Myocyte (in vitro differentiated cells): ENCODE measurements around the gene KSR1. TPM values are rescaled to one million over a fixed set of nuclear protein-coding genes. Genes with fewer than 3 reads are reported as not detected.
"Not testable (repeated sequence)": the region's sequence is repeated elsewhere in the genome, so short reads cannot be mapped to it uniquely, and the experiment has no call there.

ENCODE experiments used
- DNase-seq: peaks from one replicate; pipeline ENCODE4 v3.0.0-alpha.2; 2012; ENCODE audit warnings: low read depth
- total RNA-seq: library from RNA; depleted of rRNA; stranded (reverse); fragments of >200 nt; gene quantifications from 2 replicates; pipeline ENCODE4 v1.2.3, GENCODE V29; 2014

KSR1 gene
- total RNA-seq, 1 donor from 2014 or later, result 11.7 TPM

DNA sequence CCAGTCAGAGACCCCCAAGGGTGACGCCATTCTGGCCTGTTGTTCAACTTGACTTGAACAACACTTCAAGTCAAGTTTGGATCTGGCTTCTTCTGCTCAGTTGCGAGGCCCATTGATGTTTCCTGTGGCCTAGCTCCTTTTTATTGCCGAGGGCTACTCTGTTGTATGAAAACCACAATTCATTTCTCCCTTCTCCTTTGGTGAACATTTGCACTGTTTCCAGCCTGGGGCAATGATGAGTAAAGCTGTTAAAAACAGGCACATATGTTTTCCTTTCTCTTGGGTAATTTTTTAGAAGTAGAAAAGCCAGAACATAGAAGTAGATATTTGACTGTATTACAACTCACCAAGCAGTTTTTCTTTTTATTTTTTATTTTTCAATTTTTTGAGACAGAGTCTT is 173.0 kb downstream of the KSR1 start:
- not testable (repeated sequence) for DNase-seq

DNA sequence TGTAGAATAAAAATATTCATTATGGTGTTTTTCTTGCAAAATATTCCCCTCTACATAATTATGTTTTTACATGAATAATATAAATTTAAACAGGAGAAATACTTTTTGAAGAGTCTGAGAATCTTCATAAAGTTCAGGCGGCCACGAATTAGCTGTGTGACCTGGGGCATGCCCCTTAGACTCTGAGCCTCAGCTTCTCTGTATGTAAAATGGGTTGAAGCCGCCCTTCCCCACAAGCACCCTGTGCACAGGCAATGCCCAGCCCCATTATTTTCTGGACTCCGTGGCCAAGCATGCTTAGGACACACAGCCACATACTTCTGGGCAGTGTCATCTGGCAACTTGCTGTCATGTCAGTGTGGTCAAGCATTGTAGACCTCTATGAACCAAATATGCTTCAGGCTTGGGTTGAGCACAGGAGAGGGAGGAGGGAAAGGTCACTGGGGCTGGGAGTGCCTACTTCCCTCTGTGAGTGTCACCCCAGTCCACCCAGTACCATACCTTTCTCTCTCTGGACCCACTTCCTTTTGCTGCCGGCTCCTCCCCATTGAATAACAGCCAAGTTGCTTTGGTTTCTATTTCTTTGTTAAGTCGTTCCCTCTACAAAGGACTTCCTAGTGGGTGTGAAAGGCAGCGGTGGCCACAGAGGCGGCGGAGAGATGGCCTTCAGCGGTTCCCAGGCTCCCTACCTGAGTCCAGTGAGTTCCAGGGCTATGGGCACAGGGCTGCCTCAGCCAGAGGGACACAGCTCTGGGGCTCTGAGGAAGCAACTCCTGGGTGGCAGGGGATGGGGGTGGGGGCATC is 174.6 kb downstream of the KSR1 start, which contains the start of gene LGALS9:
TSS of gene LGALS9 (plus strand) at position 582 of the 804 bp plus-strand sequence. CDS start at position 660, 78 bp downstream.
- DNase-seq, result peak; percentile 62

GRCh38 chr17:27631411-27631760 is 175.1 kb downstream of the KSR1 start:
- DNase-seq, result no peak

DNA sequence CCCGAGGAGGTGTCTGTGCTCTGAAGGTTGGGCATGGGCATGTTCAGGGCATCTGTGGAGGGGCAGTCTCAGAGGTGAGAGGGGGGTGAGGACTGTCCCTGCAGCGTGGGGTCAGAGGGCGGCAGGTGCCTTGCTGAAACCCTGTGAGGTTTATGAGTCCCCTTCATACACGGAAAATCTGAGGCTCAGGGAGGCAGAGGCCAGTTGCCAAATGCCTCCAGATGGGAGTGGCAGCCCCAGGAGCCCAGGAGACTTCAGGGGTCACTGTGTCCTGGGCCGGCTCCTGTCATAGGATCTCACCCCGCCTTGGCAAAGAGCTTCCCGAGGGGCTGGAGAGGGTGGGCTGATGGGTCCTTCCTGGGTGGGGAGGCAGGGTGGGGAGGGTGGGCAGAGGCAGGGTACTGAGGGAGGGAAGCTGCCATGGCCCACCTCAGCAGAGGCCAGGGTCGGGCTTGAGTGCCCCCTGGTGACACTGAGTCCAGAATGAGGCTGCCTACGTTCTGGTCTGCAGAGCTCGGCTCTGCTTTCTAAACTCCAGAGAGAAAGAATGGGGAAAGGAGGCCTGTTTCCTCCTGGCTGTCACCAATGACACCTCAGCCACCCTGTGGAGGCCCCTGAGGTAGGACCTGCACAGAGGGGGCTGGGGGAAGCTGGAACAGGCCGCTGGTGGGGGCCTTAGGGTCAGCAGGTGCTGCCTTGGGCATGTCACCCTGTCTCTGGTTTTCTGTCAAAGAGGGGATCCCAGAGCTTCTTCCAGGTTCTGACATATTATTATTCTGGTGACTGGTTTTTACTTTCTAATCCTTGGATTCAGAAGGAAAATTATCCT is 175.9 kb downstream of the KSR1 start:
- no peak for DNase-seq

- DNase-seq, result peak; percentile 34
Observed at GRCh38 chr17:27632766-27633165, 176.5 kb downstream of the KSR1 start.

- peak; percentile 21 for DNase-seq
Observed at GRCh38 chr17:27633312-27634025, 177.2 kb downstream of the KSR1 start.

- no peak for DNase-seq
Observed at GRCh38 chr17:27634026-27634335, 177.7 kb downstream of the KSR1 start.

DNA sequence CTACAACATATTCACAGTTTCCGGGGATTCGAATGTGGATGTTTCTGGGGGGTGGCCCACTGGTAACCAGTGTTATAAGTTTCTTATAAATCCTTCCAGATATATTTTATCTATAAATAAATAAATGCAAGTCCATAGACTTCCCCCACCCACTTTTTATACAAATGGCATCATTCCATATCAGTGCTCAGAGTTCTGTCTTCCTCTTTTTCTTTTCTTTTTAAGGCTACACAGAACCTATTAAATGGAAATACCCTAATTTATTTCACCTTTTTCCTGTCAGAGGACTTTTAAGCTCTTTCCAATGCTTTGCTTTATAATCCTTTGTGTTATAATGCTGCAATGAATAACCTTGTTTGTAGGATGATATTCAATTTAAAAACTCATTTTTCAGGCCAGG is 178.5 kb downstream of the KSR1 start:
- DNase-seq, result no peak

DNA sequence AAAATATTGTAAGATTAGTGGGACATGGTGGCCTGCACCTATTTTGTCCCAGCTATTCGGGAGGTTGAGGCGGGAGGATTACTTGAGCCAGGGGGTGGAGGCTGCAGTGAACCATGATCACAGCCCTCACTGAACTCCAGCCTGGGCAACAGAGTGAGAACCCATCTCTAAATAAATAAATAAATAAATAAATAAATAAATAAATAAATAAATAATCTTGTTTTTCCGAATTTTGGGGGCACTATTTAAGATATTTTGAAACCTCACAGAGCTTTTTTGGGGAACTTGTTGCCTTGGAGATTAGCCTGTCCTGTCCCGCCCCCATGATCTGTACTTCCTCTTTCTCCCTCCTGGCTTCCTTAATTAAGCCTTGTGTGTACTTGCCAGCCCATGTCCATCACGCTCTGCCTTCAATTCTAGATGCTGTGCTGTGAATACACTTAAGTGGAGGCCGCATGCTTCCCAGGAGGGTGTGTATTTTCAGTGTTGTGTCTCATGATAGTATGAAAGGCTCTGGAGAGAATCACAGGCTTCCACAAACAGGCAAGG is 179.1 kb downstream of the KSR1 start:
- no peak for DNase-seq

DNA sequence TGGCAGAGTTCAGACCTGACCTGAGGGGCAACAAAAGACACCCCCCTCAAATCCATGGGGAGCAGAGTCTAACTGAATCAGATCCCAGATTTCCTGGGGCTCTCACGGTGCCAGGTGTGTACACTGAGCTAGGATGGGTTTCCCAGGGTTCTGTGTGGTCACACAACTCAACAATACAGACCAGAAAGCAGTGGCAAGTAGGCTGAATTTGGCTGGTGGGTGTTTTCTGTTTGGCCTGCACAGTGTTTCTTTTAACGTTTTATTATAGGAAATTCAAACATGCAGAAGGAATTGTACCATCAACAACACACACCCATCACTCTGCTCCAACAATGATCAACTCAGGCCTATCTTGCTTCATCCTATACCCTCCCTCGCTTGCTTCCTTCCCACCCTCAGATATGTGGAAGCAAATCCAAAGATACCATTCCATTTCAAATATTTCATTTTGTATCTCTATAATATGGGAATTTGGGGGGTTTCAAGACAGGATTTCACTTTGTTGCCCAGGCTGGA is 179.8 kb downstream of the KSR1 start:
- not testable (repeated sequence) for DNase-seq

- DNase-seq, result not testable (repeated sequence)
Observed at GRCh38 chr17:27637818-27638217, 181.6 kb downstream of the KSR1 start.

DNA sequence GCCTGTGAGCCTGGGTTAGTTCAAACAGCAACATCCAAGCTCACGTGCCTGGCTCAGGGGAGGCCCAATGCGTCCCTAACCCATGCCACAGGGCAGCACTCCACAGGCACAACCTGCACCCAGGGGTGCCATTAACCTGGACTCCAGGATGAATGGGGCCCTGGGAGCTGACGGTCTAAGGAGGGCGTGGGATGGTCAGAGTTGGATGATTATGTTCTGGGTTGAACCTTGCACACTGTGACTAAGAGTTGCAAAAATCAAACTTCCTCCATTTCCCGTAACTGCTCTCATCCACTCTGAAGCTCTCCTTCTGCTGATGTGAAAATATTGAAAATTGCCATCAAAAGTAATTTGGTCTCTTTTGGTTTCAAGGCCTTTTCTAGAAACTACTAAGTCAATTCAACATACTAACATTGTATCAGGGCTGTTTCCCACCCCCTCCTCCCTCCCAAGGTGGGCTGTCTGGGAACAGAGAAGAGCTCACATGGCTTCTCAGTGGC is 182.2 kb downstream of the KSR1 start:
- DNase-seq, result not testable (repeated sequence)

DNA sequence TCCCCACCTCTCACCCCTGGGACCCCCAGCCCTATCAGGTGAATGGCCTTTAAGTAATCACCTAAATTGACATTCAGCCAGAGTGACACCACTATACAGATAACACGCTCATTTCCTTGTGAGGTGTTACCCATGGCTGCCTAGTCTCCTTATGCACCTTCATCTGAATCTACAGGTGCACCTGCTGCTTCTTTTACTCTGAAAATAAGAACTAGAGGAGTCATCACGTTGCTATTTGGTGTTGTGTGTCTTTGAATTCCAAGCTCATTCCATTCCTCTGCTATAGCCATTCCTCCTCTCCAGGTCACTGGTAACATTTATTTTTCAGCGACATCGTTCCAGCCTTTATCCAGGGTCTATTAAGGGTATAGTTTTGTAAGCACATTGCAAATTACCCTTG is 184.5 kb downstream of the KSR1 start:
- no peak for DNase-seq

DNA sequence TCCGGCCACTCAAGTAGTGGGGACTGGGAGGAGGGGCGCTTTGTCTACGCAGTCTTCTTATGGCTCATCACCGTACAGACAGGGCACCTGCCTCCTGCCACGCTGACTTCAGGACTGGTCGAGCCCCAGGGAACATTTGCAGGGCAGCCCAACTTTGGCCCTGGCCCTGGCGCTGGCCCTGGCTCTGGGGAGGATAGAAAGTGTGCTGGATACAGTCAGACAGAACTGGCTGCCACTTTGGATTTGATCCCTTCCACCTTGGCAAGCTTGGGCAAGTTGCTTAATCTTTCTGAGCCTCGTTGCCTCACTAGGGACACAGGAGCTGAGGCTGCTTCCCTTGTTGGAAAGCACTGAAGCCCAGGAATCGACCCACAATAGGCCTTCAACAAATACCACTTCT is 188.3 kb downstream of the KSR1 start:
- DNase-seq, result no peak

DNA sequence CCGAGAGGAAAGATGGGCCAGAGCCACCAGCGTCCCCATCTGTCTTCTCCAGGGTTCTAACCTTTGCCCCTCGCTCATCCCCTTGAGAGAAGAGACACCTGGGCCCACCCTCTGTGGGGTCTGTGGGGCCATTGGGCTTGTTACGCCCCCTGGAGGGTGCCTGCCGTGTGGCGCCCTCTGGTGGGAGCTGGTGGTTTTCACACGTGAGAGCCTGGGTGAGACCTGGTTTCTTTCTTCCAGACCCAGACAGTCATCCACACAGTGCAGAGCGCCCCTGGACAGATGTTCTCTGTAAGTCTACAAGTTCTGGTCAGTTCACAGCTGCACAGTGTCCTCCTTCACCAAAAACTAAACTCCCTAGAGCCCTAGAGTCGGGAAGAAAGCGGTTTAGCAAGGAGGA is 189.4 kb downstream of the KSR1 start:
- not testable (repeated sequence) for DNase-seq

DNA sequence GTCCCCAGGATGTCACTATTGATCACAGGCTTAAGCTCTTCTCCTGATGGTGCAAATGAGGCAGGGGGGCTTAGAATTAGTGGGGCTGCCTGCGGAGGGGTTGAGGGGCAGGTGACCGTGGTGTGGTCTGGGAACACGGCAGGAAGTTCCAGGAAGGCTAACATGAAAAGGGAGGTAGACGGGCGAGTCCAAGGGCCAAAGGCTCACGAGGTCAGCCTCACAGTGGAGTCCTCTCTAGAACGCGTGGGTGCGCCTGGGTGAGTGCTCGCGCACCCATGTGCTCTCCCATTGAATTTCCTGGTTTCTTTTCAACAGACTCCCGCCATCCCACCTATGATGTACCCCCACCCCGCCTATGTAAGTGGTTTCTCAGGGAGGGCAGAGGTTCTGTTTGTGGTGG is 190.0 kb downstream of the KSR1 start:
- no peak for DNase-seq

GRCh38 chr17:27647765-27648164 is 191.5 kb downstream of the KSR1 start:
- DNase-seq, result no peak

- DNase-seq, result peak; percentile 33
Observed at GRCh38 chr17:27649111-27649571, 192.9 kb downstream of the KSR1 start.

- DNase-seq, result no peak
Observed at GRCh38 chr17:27649929-27650328, 193.7 kb downstream of the KSR1 start.

- DNase-seq, result no peak
Observed at GRCh38 chr17:27650836-27651235, 194.6 kb downstream of the KSR1 start.
